HL-60 (cell line): ENCODE data around the gene PPIL3.

ENCODE experiments used
- GABPA ChIP-seq: IDR thresholded peaks from 2 replicates; pipeline ENCODE4 v1.6.1; 2012; ENCODE audit warnings: low read depth
- POLR2AphosphoS5 ChIP-seq: IDR thresholded peaks from 2 replicates; pipeline ENCODE4 v1.6.1; 2012; ENCODE audit warnings: low read depth
- SPI1 ChIP-seq: IDR thresholded peaks from 2 replicates; pipeline ENCODE4 v1.6.1; 2012; ENCODE audit warnings: low read depth, mild to moderate bottlenecking, borderline replicate concordance
- TF ChIP-seq, protein P1 (sequence below): IDR thresholded peaks from one replicate; pipeline ENCODE4 v1.5.1; 2011; ENCODE audit warnings: low read length, control low read depth, inconsistent platforms; ENCODE audit not compliant: insufficient read depth
- TF ChIP-seq, protein P2 (sequence below): IDR thresholded peaks from 2 replicates; pipeline ENCODE4 v1.6.1; 2012; ENCODE audit warnings: low read depth; ENCODE audit not compliant: insufficient replicate concordance

DNA sequence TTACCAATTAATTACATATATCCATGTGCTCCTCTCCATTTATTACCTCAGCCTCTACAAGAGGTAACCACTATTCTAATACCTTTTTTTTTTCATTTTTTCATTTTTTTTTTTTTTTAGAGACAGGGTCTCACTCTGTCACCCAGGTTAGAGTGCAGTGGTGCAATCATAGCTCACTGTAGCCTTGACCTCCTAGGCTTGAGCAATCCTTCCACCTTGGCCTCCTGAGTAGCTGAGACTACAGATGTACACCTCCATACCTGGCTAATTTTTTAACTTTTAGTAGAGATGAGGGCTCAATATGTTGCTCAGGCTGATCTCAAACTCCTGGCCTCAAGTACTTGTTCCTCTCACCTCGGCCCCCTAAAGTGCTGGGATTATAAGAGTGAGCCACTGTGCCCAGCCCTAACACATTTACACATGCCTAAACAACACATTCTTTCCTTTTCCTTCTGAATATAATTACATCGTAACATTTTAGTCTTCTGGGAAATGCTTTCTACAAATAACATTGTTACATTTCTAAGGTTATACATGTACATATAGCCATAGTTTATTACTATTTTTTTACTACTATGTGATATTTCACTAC lies 10.5 kb downstream of the PPIL3 start:
- TF ChIP-seq, protein P1, sequence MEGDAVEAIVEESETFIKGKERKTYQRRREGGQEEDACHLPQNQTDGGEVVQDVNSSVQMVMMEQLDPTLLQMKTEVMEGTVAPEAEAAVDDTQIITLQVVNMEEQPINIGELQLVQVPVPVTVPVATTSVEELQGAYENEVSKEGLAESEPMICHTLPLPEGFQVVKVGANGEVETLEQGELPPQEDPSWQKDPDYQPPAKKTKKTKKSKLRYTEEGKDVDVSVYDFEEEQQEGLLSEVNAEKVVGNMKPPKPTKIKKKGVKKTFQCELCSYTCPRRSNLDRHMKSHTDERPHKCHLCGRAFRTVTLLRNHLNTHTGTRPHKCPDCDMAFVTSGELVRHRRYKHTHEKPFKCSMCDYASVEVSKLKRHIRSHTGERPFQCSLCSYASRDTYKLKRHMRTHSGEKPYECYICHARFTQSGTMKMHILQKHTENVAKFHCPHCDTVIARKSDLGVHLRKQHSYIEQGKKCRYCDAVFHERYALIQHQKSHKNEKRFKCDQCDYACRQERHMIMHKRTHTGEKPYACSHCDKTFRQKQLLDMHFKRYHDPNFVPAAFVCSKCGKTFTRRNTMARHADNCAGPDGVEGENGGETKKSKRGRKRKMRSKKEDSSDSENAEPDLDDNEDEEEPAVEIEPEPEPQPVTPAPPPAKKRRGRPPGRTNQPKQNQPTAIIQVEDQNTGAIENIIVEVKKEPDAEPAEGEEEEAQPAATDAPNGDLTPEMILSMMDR, result no peak
- TF ChIP-seq GABPA (no peak), POLR2AphosphoS5 (no peak), SPI1 (no peak)
- TF ChIP-seq, protein P2, sequence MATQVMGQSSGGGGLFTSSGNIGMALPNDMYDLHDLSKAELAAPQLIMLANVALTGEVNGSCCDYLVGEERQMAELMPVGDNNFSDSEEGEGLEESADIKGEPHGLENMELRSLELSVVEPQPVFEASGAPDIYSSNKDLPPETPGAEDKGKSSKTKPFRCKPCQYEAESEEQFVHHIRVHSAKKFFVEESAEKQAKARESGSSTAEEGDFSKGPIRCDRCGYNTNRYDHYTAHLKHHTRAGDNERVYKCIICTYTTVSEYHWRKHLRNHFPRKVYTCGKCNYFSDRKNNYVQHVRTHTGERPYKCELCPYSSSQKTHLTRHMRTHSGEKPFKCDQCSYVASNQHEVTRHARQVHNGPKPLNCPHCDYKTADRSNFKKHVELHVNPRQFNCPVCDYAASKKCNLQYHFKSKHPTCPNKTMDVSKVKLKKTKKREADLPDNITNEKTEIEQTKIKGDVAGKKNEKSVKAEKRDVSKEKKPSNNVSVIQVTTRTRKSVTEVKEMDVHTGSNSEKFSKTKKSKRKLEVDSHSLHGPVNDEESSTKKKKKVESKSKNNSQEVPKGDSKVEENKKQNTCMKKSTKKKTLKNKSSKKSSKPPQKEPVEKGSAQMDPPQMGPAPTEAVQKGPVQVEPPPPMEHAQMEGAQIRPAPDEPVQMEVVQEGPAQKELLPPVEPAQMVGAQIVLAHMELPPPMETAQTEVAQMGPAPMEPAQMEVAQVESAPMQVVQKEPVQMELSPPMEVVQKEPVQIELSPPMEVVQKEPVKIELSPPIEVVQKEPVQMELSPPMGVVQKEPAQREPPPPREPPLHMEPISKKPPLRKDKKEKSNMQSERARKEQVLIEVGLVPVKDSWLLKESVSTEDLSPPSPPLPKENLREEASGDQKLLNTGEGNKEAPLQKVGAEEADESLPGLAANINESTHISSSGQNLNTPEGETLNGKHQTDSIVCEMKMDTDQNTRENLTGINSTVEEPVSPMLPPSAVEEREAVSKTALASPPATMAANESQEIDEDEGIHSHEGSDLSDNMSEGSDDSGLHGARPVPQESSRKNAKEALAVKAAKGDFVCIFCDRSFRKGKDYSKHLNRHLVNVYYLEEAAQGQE, result no peak
